GM12864 (cell line): ENCODE measurements around the gene CNTN1.

ENCODE experiments used
- DNase-seq: peaks from one replicate; pipeline ENCODE4 v3.0.0-alpha.2; 2011; ENCODE audit warnings: low read depth
- H3K4me3 ChIP-seq: 2 replicates; pipeline ENCODE4 v1.5.1; 2011; ENCODE audit warnings: mild to moderate bottlenecking, low read depth, low read length, control low read depth
- TF ChIP-seq, protein P1 (sequence below): IDR thresholded peaks from 2 replicates; pipeline ENCODE4 v1.5.1; 2011; ENCODE audit warnings: low read depth, mild to moderate bottlenecking, moderate library complexity, low read length, control low read depth, inconsistent platforms; ENCODE audit errors: missing control alignments

CNTN1 gene

GRCh38 chr12:40937891-40938290 lies 245.7 kb downstream of the CNTN1 start:
- TF ChIP-seq, protein P1, sequence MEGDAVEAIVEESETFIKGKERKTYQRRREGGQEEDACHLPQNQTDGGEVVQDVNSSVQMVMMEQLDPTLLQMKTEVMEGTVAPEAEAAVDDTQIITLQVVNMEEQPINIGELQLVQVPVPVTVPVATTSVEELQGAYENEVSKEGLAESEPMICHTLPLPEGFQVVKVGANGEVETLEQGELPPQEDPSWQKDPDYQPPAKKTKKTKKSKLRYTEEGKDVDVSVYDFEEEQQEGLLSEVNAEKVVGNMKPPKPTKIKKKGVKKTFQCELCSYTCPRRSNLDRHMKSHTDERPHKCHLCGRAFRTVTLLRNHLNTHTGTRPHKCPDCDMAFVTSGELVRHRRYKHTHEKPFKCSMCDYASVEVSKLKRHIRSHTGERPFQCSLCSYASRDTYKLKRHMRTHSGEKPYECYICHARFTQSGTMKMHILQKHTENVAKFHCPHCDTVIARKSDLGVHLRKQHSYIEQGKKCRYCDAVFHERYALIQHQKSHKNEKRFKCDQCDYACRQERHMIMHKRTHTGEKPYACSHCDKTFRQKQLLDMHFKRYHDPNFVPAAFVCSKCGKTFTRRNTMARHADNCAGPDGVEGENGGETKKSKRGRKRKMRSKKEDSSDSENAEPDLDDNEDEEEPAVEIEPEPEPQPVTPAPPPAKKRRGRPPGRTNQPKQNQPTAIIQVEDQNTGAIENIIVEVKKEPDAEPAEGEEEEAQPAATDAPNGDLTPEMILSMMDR = no peak
- DNase-seq = no peak
- H3K4me3 ChIP-seq = no peak overlapping the region

DNA sequence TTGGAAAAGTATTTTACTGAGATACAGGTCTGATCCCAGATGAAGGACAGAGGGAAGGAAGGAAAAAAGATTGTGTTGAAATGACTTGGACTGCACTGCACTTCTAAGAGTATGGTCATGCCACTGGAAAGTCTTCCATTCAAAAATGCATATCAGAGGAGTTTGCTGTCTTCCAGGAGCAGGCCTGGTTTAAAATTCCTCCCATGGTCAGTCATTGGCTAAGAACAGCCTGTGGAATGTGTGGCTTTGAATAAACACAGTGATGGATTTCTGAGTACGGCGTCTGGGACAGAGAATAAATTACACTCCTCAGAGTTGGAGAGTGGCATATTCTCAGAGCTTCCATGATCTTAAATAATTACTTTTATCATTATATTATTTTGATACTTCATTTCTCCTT lies 250.1 kb downstream of the CNTN1 start:
- no peak for DNase-seq
- TF ChIP-seq, protein P1 = no peak

GRCh38 chr12:40945772-40946171 lies 253.5 kb downstream of the CNTN1 start:
- no peak overlapping the region for H3K4me3 ChIP-seq
- TF ChIP-seq, protein P1 = no peak
- DNase-seq = no peak

More for the DNA sequence above, 250.1 kb downstream of the CNTN1 start:
- H3K4me3 ChIP-seq = no peak overlapping the region

GRCh38 chr12:40946612-40947194 lies 254.5 kb downstream of the CNTN1 start:
- TF ChIP-seq, protein P1 = peak; percentile 23
- H3K4me3 ChIP-seq = no peak overlapping the region
- peak; percentile 1 for DNase-seq

DNA sequence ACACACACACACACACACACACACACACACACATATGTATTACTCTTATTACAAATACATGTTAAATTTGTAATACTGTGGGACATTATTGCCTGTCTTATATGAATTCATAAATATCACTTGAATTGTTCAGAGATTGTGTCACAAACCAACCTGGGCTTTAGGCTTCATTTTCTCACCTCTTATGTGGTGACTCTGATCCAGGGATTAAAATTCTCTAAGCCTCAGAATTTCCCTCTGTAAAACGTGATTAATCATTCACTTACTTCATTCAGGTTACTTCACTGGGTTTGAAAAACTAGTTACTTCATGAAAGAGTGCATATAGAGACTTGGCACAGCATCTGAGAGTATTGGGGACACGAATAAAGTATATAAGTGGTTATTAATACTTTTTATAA lies 255.6 kb downstream of the CNTN1 start:
- DNase-seq = no peak
- TF ChIP-seq, protein P1 = no peak
- no peak overlapping the region for H3K4me3 ChIP-seq

- no peak overlapping the region for H3K4me3 ChIP-seq
- no peak for DNase-seq
- TF ChIP-seq, protein P1 = no peak
These were observed 260.8 kb downstream of the CNTN1 start for GRCh38 chr12:40953076-40953475.

- TF ChIP-seq, protein P1 = no peak
- no peak for DNase-seq
- H3K4me3 ChIP-seq = no peak overlapping the region
These were observed 265.2 kb downstream of the CNTN1 start for GRCh38 chr12:40957417-40957816.
